HG02610 (cell line): Measurements from ENCODE around the gene SMIM32.

Source experiments
- ATAC-seq: cut with Tn5 transposase; IDR thresholded peaks from one replicate; pipeline ENCODE4 v1.9.1; 2021; ENCODE audit warnings: mild to moderate bottlenecking, moderate library complexity; ENCODE audit not compliant: unreplicated experiment

Gene SMIM32

DNA sequence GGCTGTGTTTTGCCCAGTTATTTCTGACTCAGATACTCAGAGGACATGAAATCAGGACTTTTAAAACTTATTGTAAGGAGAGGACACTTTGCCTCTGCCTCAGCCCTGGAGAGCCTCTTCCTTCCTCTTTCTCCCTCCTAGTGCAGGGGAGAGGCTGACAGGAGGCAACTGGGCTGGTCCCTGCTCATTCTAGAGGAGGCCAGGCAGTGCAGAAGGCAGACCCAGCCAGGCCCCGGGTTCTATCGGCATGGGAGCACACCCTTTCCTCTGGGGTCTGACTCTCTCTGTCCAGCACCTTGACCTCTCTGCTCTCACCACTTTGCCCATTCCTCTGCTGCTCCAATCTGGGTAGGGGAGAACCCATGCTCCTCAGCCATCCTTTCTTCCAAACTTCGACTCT, 16.0 kb upstream of the SMIM32 start:
- no peak for ATAC-seq

DNA sequence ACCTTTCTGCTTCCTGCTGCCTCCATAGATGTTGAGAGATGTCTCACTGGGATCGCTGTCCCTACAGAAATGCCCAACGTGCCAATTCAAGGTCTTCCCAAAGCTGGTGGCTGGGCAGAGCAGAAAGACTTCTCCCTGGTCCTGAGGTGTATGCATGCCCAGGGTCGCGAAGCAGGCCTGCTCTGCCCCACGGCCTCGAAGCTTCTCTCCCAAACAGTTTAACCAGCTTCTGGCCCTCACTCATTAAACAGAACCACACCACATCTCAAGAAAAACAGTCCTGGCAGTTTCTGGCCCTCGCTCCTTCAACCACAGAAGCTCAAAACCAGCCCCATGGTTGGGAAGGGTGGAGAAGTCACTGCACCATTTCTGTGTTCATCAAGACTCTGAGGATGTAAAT, 14.7 kb upstream of the SMIM32 start:
- no peak for ATAC-seq

DNA sequence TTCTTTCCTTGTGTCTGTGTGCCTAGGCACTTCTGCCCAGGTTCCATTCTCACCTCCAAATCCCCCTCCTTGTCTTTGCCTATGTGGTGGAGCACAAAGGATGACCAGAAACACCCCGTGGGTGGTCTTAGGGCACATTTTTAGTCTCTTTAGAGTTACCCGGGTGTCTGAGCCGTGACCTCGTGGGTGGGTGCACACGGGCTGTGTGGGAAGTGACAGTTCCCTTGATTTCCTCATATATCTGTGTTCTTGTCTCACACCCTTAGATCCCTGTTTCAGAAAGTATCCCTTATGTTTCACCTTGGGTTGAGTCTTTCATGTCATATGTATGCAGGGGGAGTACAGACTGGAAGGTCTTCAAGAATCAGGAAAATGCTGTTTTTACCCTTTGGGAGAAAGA, 13.4 kb upstream of the SMIM32 start:
- ATAC-seq: no peak

DNA sequence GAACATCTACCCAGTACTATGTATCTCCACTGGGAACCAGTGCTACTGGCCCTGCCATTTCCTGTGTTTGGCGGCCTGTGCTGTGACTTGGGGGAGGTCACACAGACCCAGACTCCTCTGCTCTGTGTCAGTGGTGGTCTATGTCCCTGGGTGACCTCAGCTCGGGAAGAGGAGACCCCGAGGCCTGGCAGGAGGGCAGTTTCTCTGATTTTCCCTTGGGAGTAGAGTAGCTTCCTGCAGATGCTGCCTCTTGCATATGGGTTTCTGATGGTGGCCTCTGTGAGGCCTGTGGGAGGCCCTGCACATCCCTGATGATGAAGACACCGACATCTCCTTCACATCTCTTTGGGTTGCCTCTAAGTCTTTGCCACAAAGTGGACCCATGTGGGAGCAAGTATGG, 13.0 kb upstream of the SMIM32 start:
- no peak for ATAC-seq

DNA sequence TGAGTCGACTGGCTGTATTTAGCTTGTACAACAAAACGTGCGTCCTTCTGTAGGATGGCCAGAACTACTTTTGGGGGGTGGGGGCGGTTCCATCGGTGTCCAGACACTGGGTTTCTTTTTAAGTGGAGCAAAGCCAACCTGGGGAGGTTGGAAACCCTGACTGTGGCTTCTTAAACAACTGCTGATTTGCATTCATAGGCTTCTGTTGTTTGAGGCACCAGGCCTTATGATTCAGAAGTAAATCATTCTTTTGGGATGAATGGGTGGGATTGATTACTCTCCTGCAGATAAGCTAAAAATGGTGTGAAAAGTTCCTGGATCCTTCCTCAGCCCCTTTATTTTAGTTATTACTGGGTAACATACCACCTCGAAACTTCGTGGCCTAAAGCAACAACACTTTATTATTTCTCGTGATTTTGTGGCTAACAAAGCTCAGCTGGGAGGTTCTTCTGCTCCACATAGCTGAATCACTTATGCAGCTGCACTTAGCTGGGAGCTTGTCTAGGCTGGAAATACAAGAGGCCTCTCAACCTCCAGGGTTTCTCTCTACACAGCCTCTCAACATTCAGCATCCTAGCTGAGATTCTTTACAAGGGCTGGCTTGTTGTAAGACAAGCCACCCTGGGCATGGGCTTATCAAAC, 12.2 kb upstream of the SMIM32 start:
- no peak for ATAC-seq

DNA sequence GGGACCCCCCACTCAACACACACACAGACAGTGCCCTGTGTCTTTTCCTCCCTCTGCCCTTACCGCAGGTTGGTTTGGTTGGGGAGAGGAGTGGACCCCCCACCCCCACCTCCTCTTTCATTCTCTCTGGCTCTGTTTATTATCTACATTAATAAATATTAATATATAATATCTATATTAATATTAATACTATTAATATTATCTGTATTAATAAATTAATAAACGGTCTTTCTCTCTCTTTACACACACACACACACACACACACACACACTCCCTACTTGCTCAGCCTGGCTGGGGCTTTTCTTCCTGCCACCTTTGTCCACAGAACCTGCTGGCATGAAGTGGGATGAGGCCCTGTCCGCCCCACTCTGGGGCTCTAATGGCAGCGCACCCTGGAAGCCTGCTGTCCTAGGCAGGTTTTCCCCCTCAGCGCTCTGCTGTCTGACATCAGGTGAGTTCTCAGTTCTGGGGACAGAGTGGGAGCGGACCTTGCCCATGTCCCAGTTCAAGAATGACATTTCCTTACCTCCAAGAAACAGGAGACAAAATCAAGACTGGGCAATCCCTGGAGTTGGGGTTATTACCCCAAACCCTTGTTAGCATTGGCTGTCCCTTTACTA, 10.5 kb upstream of the SMIM32 start:
- ATAC-seq: no peak

DNA sequence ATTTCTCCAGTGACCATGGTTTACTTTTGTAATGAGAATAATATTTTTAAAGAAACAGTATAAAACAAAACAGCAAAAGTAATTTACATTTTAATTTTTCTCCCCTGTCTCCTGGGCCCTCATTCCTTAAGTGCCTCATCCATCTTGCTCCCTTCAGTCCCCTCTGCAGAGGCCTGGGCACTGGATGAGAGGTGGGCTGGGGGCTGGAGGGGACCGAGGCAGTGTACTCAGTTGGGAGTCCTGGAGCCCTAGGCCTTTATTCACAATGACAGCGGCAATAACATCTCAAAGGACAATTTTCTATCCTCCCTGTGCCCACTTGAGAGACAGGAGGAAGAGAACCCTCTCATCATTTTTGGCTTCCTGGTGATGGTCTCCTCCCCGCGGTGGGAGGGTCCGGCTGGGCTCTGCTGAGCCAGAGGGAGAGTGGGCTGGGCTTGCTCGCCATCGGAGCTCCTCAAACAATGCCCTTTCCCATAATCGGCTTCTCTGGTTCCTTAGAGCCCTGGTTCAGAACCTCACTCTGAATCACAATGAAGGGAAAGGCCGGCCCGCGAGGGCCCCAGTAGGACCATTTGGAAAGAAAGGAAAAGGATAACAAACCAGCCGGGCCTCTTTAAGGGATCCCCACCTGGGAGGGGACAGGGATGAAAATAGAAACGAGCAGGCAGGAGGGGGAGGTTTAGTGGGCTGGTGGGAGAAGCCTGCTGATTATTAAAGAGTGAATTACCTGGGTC, 9.7 kb upstream of the SMIM32 start:
- no peak for ATAC-seq

DNA sequence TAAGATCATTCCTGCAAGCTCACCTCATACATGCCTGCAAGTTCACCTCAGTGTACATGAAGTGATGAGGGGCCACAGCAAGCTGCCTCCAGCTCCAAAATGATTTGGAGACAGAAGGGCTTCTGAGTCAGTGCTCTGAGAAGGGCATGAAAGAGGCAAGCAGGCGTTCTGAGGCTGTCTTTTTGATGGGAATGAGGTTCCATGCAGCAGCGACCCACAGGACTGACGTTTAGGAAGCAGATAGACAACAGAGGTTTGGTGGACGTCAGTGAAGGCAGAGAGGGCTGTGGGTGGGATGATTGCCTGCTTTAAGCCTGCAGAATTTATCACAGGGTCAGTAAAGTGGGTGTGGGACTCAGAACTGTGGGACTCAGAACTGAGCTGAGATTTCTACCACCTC, 8.9 kb upstream of the SMIM32 start:
- no peak for ATAC-seq

DNA sequence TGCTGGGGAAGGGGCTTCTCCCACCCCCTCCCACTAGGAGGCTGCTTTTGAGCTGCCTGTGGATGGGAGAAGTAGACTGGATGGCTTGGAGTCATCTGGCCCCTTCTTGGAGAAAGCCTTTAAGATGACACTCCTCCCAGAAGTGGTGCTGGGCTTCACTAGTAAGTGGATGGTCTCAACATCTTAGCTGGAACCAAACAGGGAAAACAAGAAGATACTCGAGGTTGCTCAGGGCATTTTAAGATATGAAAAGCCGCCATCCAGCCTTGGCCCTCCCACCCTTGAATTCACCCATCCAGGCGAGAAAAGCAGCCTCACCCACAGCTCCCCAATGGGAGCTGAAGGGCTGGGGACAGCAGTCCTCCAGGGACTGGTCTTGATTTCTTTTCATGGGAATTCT, 7.8 kb upstream of the SMIM32 start:
- no peak for ATAC-seq

DNA sequence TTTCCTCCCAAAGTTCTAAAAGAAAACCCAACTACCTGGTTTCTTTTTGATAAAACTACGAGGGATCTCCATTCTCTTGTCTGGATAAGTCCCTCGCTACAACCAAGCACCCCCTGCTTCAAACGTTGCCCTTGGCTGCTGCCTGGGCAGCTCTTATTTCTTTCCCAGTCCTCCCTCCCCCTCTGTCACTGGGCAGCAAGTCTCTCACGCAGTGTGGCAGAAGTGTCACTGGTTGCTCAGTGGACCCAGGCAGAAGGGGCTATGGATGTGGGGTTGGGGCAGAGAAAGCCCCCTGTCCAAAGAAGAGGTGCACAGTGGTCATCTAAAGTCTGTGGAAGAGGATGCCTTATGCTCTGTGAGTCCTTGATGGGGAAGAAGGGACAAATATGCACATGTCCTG, 7.2 kb upstream of the SMIM32 start:
- no peak for ATAC-seq

DNA sequence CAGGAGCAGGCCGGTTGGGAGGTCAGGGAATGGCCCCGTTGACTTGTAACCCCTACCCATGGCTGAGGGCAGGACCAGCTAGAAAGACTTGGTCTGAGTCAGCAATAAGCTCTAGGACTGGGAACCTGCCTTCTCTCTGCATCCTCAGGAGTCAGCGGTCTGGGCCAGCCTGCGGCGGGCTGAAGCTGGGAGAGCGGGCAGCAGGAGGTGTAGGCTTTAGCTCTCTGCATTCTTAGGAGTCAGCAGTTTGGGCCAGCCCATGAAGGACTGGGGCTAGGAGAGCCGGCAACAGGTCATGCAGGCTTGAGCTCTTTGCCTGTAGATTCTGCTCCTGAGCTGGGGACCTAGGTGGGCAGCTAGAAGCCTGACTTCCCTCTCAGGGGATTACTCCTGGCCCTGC, 6.4 kb upstream of the SMIM32 start:
- no peak for ATAC-seq

DNA sequence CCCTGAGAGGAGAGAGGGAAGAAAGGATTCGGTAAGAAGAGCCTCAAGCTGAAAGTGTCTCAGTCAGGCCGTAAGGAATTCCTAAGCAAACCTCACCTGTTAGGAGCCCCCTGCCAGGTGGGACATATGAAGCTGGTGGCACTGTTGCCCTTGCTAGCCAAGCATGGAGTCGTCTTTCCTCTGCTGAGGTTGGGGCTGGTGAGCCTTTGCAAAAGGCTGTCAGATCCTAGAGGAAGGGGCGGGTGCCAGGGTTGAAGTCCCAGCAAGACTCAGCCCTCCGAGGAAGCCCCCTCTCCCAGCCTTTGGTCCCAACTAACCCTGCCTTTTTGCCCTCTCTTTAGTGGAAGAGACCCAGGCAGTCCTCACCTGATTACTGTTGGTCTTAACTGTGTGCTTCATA, 5.5 kb upstream of the SMIM32 start:
- ATAC-seq: no peak

DNA sequence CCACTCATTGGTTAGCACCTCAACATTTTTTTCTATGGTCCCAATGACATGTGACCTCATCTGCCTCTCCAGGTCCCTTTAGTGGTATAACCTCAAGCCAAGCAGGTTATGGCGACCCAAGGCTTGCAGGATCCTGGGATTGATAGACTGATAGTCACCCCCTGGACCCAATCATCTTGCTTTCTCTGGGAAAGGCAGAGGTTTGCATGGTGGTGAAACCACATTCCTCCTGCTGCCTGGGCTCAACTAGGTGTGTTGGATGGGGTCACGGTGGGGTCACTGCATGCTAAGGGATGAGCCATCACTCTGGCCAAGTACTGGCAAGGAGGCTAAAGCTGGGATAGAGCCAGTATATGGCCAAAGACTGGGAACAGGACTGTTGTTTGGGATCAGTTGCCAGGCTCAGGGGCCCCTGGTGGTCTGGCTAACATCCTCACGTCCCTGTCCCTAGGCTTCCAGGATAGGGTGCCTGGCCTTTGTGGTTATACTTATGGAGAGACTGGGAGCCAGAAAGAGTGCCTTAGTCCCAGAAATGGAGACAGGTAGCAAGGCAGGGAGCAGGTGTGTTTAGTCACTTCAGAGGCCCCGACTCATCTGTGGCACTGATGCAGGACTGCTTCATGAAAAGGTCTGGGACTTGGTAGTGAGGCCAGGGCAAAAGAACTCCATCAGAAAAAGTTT, 4.6 kb upstream of the SMIM32 start:
- no peak for ATAC-seq

DNA sequence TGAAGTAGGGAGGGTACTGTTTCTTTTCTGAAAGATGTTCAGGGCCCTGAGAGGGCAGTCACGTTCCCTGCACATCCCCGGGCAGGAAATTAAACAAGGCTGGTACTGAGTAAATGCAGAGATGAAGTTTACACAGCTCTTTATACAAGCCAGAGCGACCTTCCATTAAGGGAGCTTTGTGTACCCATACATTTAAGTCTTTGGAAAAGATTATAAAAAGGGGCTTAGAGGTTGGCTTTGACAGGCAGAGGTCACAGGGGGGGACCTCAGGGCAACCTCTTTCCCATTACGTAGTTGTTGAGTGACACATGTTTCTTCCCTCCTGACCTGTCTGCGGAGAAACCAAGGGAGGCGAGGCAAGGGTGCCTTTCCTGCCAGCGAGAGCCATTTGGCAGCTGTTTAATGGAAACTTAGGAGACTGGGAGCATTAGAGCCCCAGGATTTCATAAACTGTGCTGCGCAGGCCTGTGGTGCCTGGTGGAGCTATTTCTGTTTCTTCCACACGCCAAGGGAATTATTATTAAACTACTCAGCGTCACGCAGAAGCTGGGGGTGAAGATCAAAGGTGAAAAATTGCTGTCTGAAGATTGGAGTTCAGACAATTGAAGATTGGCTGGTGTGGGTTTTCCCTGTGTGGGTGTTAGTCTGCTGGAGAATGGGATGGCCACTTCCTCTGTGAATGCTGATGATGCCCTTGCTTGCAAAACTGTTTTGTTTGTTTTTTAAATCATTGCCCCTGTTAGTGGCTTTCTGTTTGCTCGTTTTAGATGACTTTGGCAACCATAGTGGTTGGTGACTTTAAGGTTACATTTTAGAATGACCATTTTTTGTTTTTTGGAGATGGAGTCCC, 3.2 kb upstream of the SMIM32 start:
- no peak for ATAC-seq

DNA sequence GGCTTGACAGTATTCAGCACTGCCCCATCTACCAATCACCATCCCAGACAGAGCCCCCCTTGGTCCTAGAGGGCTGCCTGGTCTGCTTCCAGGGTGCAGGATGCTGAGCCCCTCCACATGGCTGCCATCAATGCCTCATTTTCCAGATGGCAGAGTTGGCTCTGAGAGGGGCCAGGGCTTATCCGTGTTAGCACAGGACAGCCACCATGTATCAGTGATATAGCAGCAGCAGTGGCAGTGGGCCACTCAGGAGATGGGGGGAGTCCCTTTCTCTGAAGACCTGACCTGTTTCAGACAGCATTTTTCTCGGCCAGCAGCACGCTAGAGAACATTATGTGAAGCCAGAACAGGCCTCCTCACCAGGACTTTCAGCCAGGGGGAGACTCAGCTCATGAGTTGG, 1.6 kb upstream of the SMIM32 start:
- ATAC-seq: no peak

DNA sequence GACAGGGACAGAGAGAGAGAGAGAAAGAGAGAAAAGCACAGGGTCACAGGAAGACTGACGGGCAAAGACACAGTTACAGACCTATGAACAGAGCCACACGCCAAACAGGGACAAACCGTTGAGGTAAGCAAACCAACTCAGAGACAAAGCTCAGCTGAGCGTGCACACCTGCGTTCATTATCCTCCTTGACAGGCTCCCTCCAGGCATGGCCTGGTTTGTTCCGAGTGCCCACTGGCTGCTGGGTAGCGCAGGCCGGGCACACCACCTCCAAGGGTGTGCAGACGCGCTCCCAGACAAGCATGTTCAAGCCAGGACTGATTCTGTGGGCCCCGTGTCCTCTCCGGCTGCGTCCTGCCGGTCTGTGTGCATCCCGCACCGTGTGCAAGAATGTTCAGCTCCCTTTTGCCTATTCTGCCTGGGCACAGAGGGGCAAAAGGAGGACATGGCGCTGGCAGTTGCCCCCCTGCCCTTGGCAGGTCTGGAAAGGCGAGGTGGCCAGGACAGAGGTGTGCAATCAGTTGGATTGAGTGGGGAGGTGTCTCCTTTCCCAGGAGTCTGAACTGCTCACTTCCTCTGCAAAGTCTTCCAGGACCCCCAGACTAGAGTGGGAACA, 467 bp upstream of the SMIM32 start:
- ATAC-seq: no peak

DNA sequence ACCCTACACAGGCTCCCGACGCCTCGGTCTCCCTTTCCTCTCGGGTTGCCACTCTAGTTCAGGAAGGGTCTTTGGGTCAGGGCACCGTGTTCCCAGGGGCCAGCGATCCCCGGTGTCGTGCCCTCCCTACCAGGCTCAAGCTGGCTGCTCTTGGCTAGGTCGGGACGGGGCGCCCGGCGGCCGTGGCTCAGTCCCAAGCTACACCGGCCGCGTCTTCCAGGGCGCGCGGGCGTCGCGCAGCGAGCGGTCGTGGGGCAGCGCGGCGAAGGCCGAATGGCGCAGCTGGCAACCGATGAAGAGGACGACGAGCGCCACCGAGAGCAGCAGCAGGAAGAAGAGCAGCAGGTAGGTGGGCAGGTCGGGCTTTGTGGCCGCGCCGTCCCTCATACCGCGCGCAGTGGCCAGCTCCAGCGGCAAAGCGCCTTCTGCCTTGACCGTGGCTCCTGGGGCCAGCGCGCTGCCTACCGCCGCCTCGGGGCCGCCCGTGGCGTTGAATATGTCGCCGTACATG, 892 bp downstream of the SMIM32 start:
- no peak for ATAC-seq

DNA sequence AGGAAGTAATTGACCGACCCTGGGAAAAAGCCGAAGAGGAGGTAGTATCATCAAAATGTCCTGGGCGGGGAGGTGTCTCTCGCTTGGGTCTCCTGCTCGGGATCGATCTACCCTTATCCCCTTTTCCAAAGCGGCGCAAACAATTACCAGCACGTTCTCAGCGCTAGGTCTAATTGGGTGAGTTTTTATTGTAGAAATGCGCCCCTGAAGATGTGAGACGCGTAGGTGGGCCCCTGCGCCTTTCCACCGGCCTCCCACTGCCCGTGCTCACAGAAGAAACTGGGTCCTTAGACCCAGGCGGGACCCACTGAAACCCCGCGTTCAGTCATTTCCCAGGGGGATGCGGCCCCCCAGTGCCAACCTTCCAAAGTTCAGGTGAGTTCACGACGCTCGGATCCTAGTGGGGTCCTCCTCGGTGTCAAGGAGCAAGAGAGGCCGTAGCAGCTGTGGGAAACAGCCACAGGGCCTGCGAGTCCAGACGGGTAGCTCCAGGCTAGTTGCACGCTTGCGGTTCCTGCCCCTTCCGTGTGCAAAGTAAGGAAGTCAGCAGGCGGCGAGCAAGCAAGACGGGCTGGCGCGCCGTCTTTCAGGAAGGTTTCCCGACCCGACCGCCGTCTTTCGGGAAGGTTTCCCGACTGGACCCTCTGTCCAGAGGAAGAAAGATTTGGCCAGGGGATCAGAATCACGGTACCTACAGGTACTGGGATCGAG, 1.5 kb downstream of the SMIM32 start:
- no peak for ATAC-seq

DNA sequence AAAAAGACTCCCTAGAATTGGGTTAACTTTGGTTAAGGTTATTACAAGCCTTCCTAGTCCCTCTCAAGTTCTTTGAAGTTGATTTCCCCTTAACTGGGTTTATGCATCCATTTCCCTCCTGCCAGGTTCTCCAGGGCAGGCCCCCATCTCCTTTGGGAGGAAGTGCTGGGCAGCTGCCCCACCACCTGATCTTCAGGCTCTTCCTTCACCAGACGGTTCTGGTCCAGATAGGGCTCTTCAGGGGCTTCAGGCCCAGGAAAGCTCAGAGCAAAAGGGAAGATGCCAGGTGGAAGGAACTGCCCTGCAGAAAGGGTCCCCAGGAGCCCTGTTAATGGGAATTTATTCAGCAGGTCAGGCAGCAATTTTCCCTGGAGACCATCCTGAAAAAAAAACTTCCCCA, 2.1 kb downstream of the SMIM32 start:
- ATAC-seq: no peak
